Measurements from ENCODE around the gene PDE3B. TPM values are rescaled to one million over a fixed set of nuclear protein-coding genes. Genes with fewer than 3 reads are reported as not detected.
"Not testable (repeated sequence)": the region's sequence is repeated elsewhere in the genome, so short reads cannot be mapped to it uniquely, and the experiment has no call there.

Gene PDE3B
- total and polyA plus RNA-seq, 2 of the 4 experiments (the other 2 are of a cell fraction), result 0.21 to 1.3 TPM

DNA sequence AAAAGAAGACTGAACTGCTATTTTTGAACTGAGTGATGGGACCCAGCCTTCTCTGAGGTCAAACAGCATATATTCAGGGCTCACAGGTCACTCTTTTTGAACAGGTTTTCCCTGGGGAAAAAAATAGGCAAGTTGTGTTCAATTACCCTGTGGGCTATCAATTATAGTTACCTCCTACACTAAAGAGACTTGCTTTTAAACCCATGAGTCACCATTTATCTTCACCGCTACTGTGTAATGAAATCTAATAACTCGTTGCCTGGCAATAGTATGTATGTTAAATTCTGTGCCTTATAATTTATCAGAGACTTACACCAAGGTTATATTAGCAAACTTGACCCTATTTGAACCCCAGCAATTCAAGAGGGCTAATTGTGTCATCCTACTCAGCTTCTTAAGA, 149.9 kb downstream of the PDE3B start:
- no peak overlapping the region for H2AFZ ChIP-seq (replicated peaks; ENCODE audit: low read length, poor library complexity)
- no peaks in the 10 kb centered on the region for H3K36me3 ChIP-seq (ENCODE audit: control insufficient read depth, insufficient read depth, low read length)
- H4K5ac ChIP-seq (ENCODE audit: low read depth, low read length), result no peak overlapping the region
- H3K4me2 ChIP-seq (ENCODE audit: low read depth, low read length), result no peak overlapping the region
- H2AK9ac ChIP-seq (replicated peaks; ENCODE audit: low read depth, low read length, poor library complexity), result no peak overlapping the region
- no peaks in the 10 kb centered on the region for H3K9me3 ChIP-seq (ENCODE audit: control insufficient read depth, insufficient read depth, low read length)
- no peak overlapping the region for H2AK5ac ChIP-seq (ENCODE audit: low read depth, low read length)
- intact Hi-C loops (cut with micrococcal nuclease), result loop anchor here (5.0 kb wide), 1 partner anchor 209 kb away; no protein-coding TSS in a partner anchor
- no peak overlapping the region for H2BK15ac ChIP-seq (ENCODE audit: low read depth, low read length)
- DNase-seq, result no peak
- no peak overlapping the region for H3K4ac ChIP-seq (ENCODE audit: low read depth, low read length)
- TF ChIP-seq RAD21 (IDR thresholded peaks at IDR 0.05; ENCODE audit: low read length) (no peak), POLR2A (IDR thresholded peaks at IDR 0.05; ENCODE audit: low read depth, low read length) (no peak), SMC3 (IDR thresholded peaks at IDR 0.05; ENCODE audit: low read depth, low read length) (no peak), RCOR1 (IDR thresholded peaks at IDR 0.05; ENCODE audit: insufficient replicate concordance, low read length) (no peak), MXI1 (IDR thresholded peaks at IDR 0.05; ENCODE audit: borderline replicate concordance, low read depth, low read length) (no peak), NFE2L2 (IDR thresholded peaks at IDR 0.05; ENCODE audit: low read depth, low read length) (no peak)
- TF ChIP-seq, protein P1, sequence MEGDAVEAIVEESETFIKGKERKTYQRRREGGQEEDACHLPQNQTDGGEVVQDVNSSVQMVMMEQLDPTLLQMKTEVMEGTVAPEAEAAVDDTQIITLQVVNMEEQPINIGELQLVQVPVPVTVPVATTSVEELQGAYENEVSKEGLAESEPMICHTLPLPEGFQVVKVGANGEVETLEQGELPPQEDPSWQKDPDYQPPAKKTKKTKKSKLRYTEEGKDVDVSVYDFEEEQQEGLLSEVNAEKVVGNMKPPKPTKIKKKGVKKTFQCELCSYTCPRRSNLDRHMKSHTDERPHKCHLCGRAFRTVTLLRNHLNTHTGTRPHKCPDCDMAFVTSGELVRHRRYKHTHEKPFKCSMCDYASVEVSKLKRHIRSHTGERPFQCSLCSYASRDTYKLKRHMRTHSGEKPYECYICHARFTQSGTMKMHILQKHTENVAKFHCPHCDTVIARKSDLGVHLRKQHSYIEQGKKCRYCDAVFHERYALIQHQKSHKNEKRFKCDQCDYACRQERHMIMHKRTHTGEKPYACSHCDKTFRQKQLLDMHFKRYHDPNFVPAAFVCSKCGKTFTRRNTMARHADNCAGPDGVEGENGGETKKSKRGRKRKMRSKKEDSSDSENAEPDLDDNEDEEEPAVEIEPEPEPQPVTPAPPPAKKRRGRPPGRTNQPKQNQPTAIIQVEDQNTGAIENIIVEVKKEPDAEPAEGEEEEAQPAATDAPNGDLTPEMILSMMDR (conservative IDR thresholded peaks at IDR 0.05; ENCODE audit: low read depth, low read length), result no peak
- H3K4me3 ChIP-seq (ENCODE audit: insufficient read depth, low read depth, low read length), result no peak overlapping the region
- H3K27me3 ChIP-seq (ENCODE audit: control insufficient read depth, insufficient read depth, low read length), result no peaks in the 10 kb centered on the region
- no peaks in the 10 kb centered on the region for H3K79me1 ChIP-seq (ENCODE audit: low read depth in 1 of 2, low read length in 2 of 2)
- H4K8ac ChIP-seq (ENCODE audit: low read depth in 2 of 2, low read length in 2 of 2), result no peak overlapping the region
- POLR2A ChIA-PET (ENCODE audit: unreplicated experiment), result no interaction called here
- no peak overlapping the region for H3K23ac ChIP-seq (ENCODE audit: low read depth, low read length)
- H3K9ac ChIP-seq (ENCODE audit: low read depth, low read length), result no peak overlapping the region
- no peak overlapping the region for H3K18ac ChIP-seq (ENCODE audit: low read depth, low read length)
- H4K20me1 ChIP-seq (ENCODE audit: insufficient read depth, low read length), result no peaks in the 10 kb centered on the region
- H3K9me1 ChIP-seq (ENCODE audit: insufficient read depth, low read length), result no peaks in the 10 kb centered on the region
- H4K91ac ChIP-seq (ENCODE audit: insufficient read depth, low read depth, low read length), result no peak overlapping the region
- no peak overlapping the region for H2BK5ac ChIP-seq (ENCODE audit: low read depth, low read length, poor library complexity, severe bottlenecking)
- no TSS peak for BruUV-seq (replicated peaks)
- no peak overlapping the region for H2BK20ac ChIP-seq (ENCODE audit: low read depth, low read length)
- H3K4me1 ChIP-seq (ENCODE audit: control insufficient read depth, insufficient read depth, low read length), result no peaks in the 10 kb centered on the region
- H3K56ac ChIP-seq (ENCODE audit: extremely low read depth, insufficient read depth, low read length), result no peak overlapping the region
- no peak overlapping the region for H3K14ac ChIP-seq (replicated peaks; ENCODE audit: low read depth, low read length)
- dilution Hi-C loops (cut with HindIII; ENCODE audit: low sequenced_read_pairs, unreplicated experiment), result no loop called here
- no CpG with 5 or more reads among the region's 2 CpGs for WGBS, 2 experiments (ENCODE audit: extremely low coverage in 2 of 2, insufficient read length in 1 of 2)
- H3K27ac ChIP-seq (ENCODE audit: insufficient read depth, low read length), result no peak overlapping the region
- no peak overlapping the region for H2BK120ac ChIP-seq (ENCODE audit: low read depth, low read length)
- in situ Hi-C loops (cut with MboI; ENCODE audit: low sequenced_read_pairs), result loop anchor here (5.0 kb wide), 1 partner anchor 114 kb away; no protein-coding TSS in a partner anchor
- no peak for ATAC-seq (ENCODE audit: low read depth)
- CTCF ChIA-PET, result interaction anchor here (0.6 kb wide), 1 partner anchor 114 kb away, joined by 3 read pairs; no protein-coding TSS in a partner anchor

DNA sequence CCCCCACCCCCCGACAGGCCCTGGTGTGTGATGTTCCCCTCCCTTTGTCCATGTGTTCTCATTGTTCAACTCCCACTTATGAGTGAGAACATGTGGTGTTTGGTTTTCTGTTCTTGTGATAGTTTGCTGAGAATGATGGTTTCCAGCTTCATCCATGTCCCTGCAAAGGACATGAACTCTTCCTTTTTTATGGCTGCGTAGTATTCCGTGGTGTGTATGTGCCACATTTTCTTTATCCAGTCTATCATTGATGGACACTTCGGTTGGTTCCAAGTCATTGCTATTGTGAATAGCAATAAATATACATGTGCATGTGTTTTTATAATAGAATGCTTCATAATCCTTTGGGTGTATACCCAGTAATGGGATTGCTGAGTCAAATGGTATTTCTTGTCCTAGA, 152.4 kb downstream of the PDE3B start:
- H2AK9ac ChIP-seq (replicated peaks; ENCODE audit: low read depth, low read length, poor library complexity); H2BK20ac ChIP-seq (ENCODE audit: low read depth, low read length); H2AFZ ChIP-seq (replicated peaks; ENCODE audit: low read length, poor library complexity); BruUV-seq (replicated peaks); H3K36me3 ChIP-seq (ENCODE audit: control insufficient read depth, insufficient read depth, low read length); H3K4me3 ChIP-seq (ENCODE audit: insufficient read depth, low read depth, low read length); DNase-seq; H2BK5ac ChIP-seq (ENCODE audit: low read depth, low read length, poor library complexity, severe bottlenecking); H3K23ac ChIP-seq (ENCODE audit: low read depth, low read length); H3K27me3 ChIP-seq (ENCODE audit: control insufficient read depth, insufficient read depth, low read length); CTCF ChIA-PET; H2BK120ac ChIP-seq (ENCODE audit: low read depth, low read length); H4K20me1 ChIP-seq (ENCODE audit: insufficient read depth, low read length); H3K27ac ChIP-seq (ENCODE audit: insufficient read depth, low read length); H4K91ac ChIP-seq (ENCODE audit: insufficient read depth, low read depth, low read length); H3K18ac ChIP-seq (ENCODE audit: low read depth, low read length); POLR2A ChIA-PET (ENCODE audit: unreplicated experiment); H4K5ac ChIP-seq (ENCODE audit: low read depth, low read length); H3K14ac ChIP-seq (replicated peaks; ENCODE audit: low read depth, low read length); H3K56ac ChIP-seq (ENCODE audit: extremely low read depth, insufficient read depth, low read length); H3K9ac ChIP-seq (ENCODE audit: low read depth, low read length); in situ Hi-C loops (cut with MboI; ENCODE audit: low sequenced_read_pairs); dilution Hi-C loops (cut with HindIII; ENCODE audit: low sequenced_read_pairs, unreplicated experiment); H4K8ac ChIP-seq (ENCODE audit: low read depth in 2 of 2, low read length in 2 of 2); H3K4me2 ChIP-seq (ENCODE audit: low read depth, low read length); H3K4me1 ChIP-seq (ENCODE audit: control insufficient read depth, insufficient read depth, low read length); H3K9me3 ChIP-seq (ENCODE audit: control insufficient read depth, insufficient read depth, low read length); ATAC-seq (ENCODE audit: low read depth); intact Hi-C loops (cut with micrococcal nuclease); H3K4ac ChIP-seq (ENCODE audit: low read depth, low read length); H3K9me1 ChIP-seq (ENCODE audit: insufficient read depth, low read length); H2BK15ac ChIP-seq (ENCODE audit: low read depth, low read length); H2AK5ac ChIP-seq (ENCODE audit: low read depth, low read length); H3K79me1 ChIP-seq (ENCODE audit: low read depth in 1 of 2, low read length in 2 of 2): not testable (repeated sequence)
- no CpG with 5 or more reads among the region's 4 CpGs for WGBS, 2 experiments (ENCODE audit: extremely low coverage in 2 of 2, insufficient read length in 1 of 2)

All from IMR-90 (cell line).